Prostate gland (tissue), 2 donors: ENCODE data around the gene PIGT.

Source experiments
- POLR2A ChIP-seq: fragments of 450-650 bp; IDR thresholded peaks from one replicate; pipeline ENCODE4 v1.6.1; 2016; ENCODE audit warnings: antibody characterized with exemption, mild to moderate bottlenecking
- TF ChIP-seq, protein P1 (sequence below), 4 experiments: fragments of 200-600 bp in 2 of 4; fragments of 450-650 bp in 2 of 4; sonication (generic) in 2 of 4; IDR thresholded peaks; 1 replicate in 3 of 4; 2 replicates in 1 of 4; pipeline ENCODE4 v1.5.1; 2016 to 2019; ENCODE audit warnings: antibody characterized with exemption in 4 of 4, mild to moderate bottlenecking in 2 of 4, moderate library complexity in 2 of 4

DNA sequence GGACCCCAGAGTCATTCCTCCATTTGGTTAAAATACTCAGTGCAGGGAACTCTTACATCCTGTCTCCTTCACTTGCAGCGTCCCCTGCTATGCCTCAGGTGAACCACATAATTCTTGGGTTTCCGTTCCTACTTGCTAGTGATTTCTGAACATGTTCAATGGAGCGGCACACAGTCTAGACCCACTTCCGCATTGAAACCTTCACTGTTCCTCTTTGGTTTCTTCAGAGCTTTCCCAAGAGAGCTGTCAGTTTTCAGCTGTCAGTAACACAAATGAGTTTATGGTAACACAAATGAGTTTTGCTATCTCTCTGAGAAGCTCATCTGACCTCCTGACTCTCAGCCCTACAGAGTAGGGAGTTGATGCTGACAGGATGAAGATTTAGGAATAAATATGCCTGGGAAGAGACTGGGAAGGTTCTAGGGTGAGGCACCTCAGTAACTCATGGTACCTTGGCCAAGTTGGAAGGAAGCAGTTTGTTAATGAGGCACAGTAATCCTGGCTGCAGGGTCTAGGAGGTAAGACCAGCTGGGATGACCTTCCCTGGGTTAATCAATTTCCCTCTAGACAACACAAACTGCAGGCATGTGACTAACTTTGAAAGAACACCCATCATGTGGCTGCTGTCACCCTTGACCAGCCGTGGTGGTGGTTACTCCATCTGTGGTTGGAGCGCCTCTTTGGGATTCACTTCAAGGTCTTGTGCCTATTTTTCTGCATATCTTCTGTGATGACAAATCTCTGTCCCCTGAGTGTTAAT is 47.5 kb upstream of the PIGT start:
- TF ChIP-seq, protein P1, sequence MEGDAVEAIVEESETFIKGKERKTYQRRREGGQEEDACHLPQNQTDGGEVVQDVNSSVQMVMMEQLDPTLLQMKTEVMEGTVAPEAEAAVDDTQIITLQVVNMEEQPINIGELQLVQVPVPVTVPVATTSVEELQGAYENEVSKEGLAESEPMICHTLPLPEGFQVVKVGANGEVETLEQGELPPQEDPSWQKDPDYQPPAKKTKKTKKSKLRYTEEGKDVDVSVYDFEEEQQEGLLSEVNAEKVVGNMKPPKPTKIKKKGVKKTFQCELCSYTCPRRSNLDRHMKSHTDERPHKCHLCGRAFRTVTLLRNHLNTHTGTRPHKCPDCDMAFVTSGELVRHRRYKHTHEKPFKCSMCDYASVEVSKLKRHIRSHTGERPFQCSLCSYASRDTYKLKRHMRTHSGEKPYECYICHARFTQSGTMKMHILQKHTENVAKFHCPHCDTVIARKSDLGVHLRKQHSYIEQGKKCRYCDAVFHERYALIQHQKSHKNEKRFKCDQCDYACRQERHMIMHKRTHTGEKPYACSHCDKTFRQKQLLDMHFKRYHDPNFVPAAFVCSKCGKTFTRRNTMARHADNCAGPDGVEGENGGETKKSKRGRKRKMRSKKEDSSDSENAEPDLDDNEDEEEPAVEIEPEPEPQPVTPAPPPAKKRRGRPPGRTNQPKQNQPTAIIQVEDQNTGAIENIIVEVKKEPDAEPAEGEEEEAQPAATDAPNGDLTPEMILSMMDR (IDR thresholded peaks at IDR 0.05) = no peak
- TF ChIP-seq POLR2A = no peak
